GM12878 (cell line): Measurements from ENCODE around the gene HECTD3. TPM values are rescaled to one million over a fixed set of nuclear protein-coding genes. Genes with fewer than 3 reads are reported as not detected.

Experiments used
- ATAC-seq: fragments of 200-7000 bp; cut with Tn5 transposase; 3 replicates; pipeline ENCODE4 v1.9.1; 2020; ENCODE audit warnings: mild to moderate bottlenecking, moderate library complexity
- BruUV-seq: library from RNA; stranded (reverse); fragments of 400-500 nt; replicated peaks from 2 replicates; lab custom pipeline; 2021; lab: Mats Ljungman, UMichigan
- CTCF ChIA-PET: fragments of 300-600 bp; sonication (Branson Sonifier 250); formaldehyde crosslinking; extraction: SDS; loops from one replicate; lab custom pipeline; 2021; ENCODE audit warnings: inconsistent platforms; lab: Yijun Ruan, JAX
- POLR2A ChIA-PET: fragments of 350-600 bp; formaldehyde crosslinking; extraction: SDS; loops from one replicate; lab custom pipeline; 2021; ENCODE audit warnings: inconsistent platforms; lab: Charles Lee
- RAD21 ChIA-PET: fragments of 300-600 bp; sonication (Branson Sonifier 250); formaldehyde crosslinking; loops from one replicate; lab custom pipeline; 2023; ENCODE audit warnings: antibody characterized with exemption; ENCODE audit not compliant: unreplicated experiment; lab: Charles Lee
- SMC1A ChIA-PET: fragments of 300-600 bp; sonication (Branson Sonifier 250); formaldehyde crosslinking; loops from one replicate; lab custom pipeline; 2023; ENCODE audit not compliant: unreplicated experiment, uncharacterized antibody; lab: Charles Lee
- DNase-seq: peaks from one replicate; pipeline ENCODE4 v3.0.0-alpha.2; 2011; ENCODE audit warnings: low read depth, low spot score
- FAIRE-seq: peaks from 3 replicates; lab custom pipeline; 2011; peaks lifted over from hg19 to GRCh38; lab: Jason Lieb, UNC
- H2AFZ ChIP-seq: 2 replicates; pipeline ENCODE4 v1.6.0; 2011; ENCODE audit warnings: low read depth, low read length, control low read depth; ENCODE audit not compliant: control insufficient read depth
- H3K27ac ChIP-seq: 2 replicates; pipeline ENCODE4 v1.5.1; 2011; ENCODE audit warnings: control low read depth; ENCODE audit not compliant: control insufficient read depth, insufficient read depth
- H3K27me3 ChIP-seq, 2 experiments: replicated peaks in 1 of 2; 2 replicates each; pipeline versions ENCODE4 v1.6.0 to v1.6.1; 2011; ENCODE audit warnings: low read length in 1 of 2; ENCODE audit not compliant: control insufficient read depth in 2 of 2, insufficient read depth in 2 of 2
- H3K36me3 ChIP-seq, 2 experiments: 2 replicates each; pipeline ENCODE4 v1.5.1; 2011; ENCODE audit warnings: low read length in 1 of 2; ENCODE audit not compliant: control insufficient read depth in 2 of 2, insufficient read depth in 2 of 2
- H3K4me1 ChIP-seq: 2 replicates; pipeline ENCODE4 v1.6.1; 2011; ENCODE audit warnings: mild to moderate bottlenecking, low read length, moderate library complexity, mixed read lengths; ENCODE audit not compliant: control insufficient read depth, insufficient read depth
- H3K4me2 ChIP-seq: 2 replicates; pipeline ENCODE4 v1.6.0; 2011; ENCODE audit warnings: control low read depth; ENCODE audit not compliant: control insufficient read depth, insufficient read depth
- H3K4me3 ChIP-seq: fragments of 200-600 bp; sonication (generic); 2 replicates; pipeline ENCODE4 v1.5.1; 2016
- H3K79me2 ChIP-seq: 2 replicates; pipeline ENCODE4 v1.6.0; 2011; ENCODE audit warnings: low read length; ENCODE audit not compliant: control insufficient read depth, insufficient read depth
- H3K9ac ChIP-seq: 2 replicates; pipeline ENCODE4 v1.8.0; 2011; ENCODE audit warnings: low read length, control low read depth, mixed read lengths; ENCODE audit not compliant: control insufficient read depth, insufficient read depth
- H3K9me3 ChIP-seq: replicated peaks from 3 replicates; pipeline ENCODE4 v1.5.1; 2011; ENCODE audit warnings: mild to moderate bottlenecking, low read length; ENCODE audit not compliant: control insufficient read depth, insufficient read depth
- H4K20me1 ChIP-seq: 2 replicates; pipeline ENCODE4 v1.6.0; 2011; ENCODE audit not compliant: control insufficient read depth, insufficient read depth
- CHD2 ChIP-seq: IDR thresholded peaks from 2 replicates; pipeline ENCODE4 v1.6.1; 2011; ENCODE audit warnings: low read depth, low read length, improper control_type of control experiment, borderline replicate concordance
- ESRRA ChIP-seq: IDR thresholded peaks from 2 replicates; pipeline ENCODE4 v1.6.1; 2012; ENCODE audit warnings: mild to moderate bottlenecking, low read length, improper control_type of control experiment
- HSF1 ChIP-seq: fragments of 150-350 bp; IDR thresholded peaks from 2 replicates; pipeline ENCODE4 v1.6.1; 2014; ENCODE audit warnings: mild to moderate bottlenecking, low read depth, low read length
- KAT2A ChIP-seq: conservative IDR thresholded peaks from 2 replicates; pipeline ENCODE4 v1.6.1; 2011; ENCODE audit warnings: low read depth, low read length; ENCODE audit not compliant: control insufficient read depth
- SIX5 ChIP-seq: IDR thresholded peaks from 2 replicates; pipeline ENCODE4 v1.6.1; 2011; ENCODE audit warnings: mild to moderate bottlenecking, low read depth, low read length, moderate library complexity; ENCODE audit not compliant: severe bottlenecking
- SRF ChIP-seq, 2 experiments: IDR thresholded peaks; 2 replicates each; pipeline ENCODE4 v1.6.1; 2011; ENCODE audit warnings: low read depth in 2 of 2, low read length in 2 of 2, mild to moderate bottlenecking in 1 of 2, moderate library complexity in 1 of 2
- YY1 ChIP-seq: IDR thresholded peaks from 2 replicates; pipeline ENCODE4 v1.6.1; 2011; ENCODE audit warnings: low read depth, mild to moderate bottlenecking, low read length
- ZNF217 ChIP-seq: fragments of 450-650 bp; IDR thresholded peaks from 2 replicates; pipeline ENCODE4 v1.6.1; 2017; ENCODE audit warnings: antibody characterized with exemption, mild to moderate bottlenecking
- WGBS: methylation state at CpG from one replicate; pipeline ENCODE4 v1.1.6; 2016; ENCODE audit warnings: low lambda C conversion rate; ENCODE audit not compliant: insufficient replicate concordance, insufficient coverage; ENCODE audit errors: missing lambda C conversion rate; 5-methylcytosine and 5-hydroxymethylcytosine counted together
- in situ Hi-C: fragments of 300-500 bp; cut with MboI; formaldehyde crosslinking; loops from 9 replicates; pipeline ENCODE4 v1.14.3; 2018; ENCODE audit warnings: mixed read lengths
- intact Hi-C: fragments of 100-400 bp; cut with micrococcal nuclease; formaldehyde crosslinking; loops from one replicate; pipeline ENCODE4 v1.14.2; 2022; ENCODE audit not compliant: unreplicated experiment
- polyA plus RNA-seq, 11 experiments: library from polyadenylated mRNA; depleted of rRNA in 4 of 11; unstranded in 6 of 11; stranded (reverse) in 5 of 11; fragments of >200 nt; fragmentation: Nextera tagmentation in 4 of 11; fragmentation: Illumina TruSeq in 1 of 11; extraction: Ambion mirVana in 4 of 11; extraction: Trizol in 1 of 11; gene quantifications; 1 replicate in 1 of 11; 2 replicates in 10 of 11; pipeline versions ENCODE4 v1.2.1 to v1.2.3, GENCODE V29; 2011 to 2016; ENCODE audit warnings: inconsistent platforms in 2 of 11, missing spikeins in 2 of 11, low read depth in 1 of 11
- total RNA-seq, 4 experiments: library from RNA; depleted of rRNA in 3 of 4; stranded (reverse); fragments of >200 nt in 3 of 4; fragmentation: Illumina TruSeq in 1 of 4; extraction: Trizol in 1 of 4; gene quantifications; 2 replicates each; pipeline versions ENCODE4 v1.2.1 to v1.2.3, GENCODE V29; 2013 to 2021
- TF ChIP-seq, protein P1 (sequence below): fragments of 450-650 bp; IDR thresholded peaks from 2 replicates; pipeline ENCODE4 v1.6.1; 2016; ENCODE audit warnings: mild to moderate bottlenecking

The HECTD3 gene
- total and polyA plus RNA-seq, 10 of the 15 experiments (the other 5 are each of a cell fraction or from before 2014, with no cell fraction given) = 3.4 to 30.4 (median 22.6) TPM

GRCh38 chr1:45008076-45008475, 3.0 kb downstream of the HECTD3 start (continued):
- TF ChIP-seq HSF1 = no peak
- TF ChIP-seq, all 136 proteins: peak for 0

GRCh38 chr1:45007311-45007710, 3.8 kb downstream of the HECTD3 start:
- ChIA-PET SMC1A (interaction anchor here (1.2 kb wide), 1 partner anchor 273 kb away, joined by 3 read pairs; no protein-coding TSS in a partner anchor), RAD21 (no interaction called here), POLR2A (interaction anchor here (0.9 kb wide), 1 partner anchor 210 kb away, joined by 3 read pairs; no protein-coding TSS in a partner anchor)
- intact Hi-C loops = no loop called here
- H3K9me3 ChIP-seq = no peaks in the 10 kb centered on the region
- no peak for ATAC-seq
- H4K20me1 ChIP-seq = no peaks in the 10 kb centered on the region
- BruUV-seq = no TSS peak
- TF ChIP-seq ESRRA (no peak), SRF (IDR thresholded peaks at IDR 0.05; ENCODE audit: low read depth in 2 of 2, low read length in 2 of 2) (no peak), YY1 (no peak), CHD2 (no peak), ZNF217 (no peak), SIX5 (no peak), KAT2A (no peak)
- TF ChIP-seq, protein P1, sequence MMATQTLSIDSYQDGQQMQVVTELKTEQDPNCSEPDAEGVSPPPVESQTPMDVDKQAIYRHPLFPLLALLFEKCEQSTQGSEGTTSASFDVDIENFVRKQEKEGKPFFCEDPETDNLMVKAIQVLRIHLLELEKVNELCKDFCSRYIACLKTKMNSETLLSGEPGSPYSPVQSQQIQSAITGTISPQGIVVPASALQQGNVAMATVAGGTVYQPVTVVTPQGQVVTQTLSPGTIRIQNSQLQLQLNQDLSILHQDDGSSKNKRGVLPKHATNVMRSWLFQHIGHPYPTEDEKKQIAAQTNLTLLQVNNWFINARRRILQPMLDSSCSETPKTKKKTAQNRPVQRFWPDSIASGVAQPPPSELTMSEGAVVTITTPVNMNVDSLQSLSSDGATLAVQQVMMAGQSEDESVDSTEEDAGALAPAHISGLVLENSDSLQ = no peak
- TF ChIP-seq, all 136 proteins: peak for 0
- H3K79me2 ChIP-seq = peaks cover 14% of the 10 kb centered on the region
- H3K4me1 ChIP-seq = peaks cover 17% of the 10 kb centered on the region
- no peak overlapping the region for H2AFZ ChIP-seq
- no peak overlapping the region for H3K9ac ChIP-seq
- in situ Hi-C loops = no loop called here
- FAIRE-seq = no peak
- H3K4me2 ChIP-seq = no peak overlapping the region
- H3K27me3 ChIP-seq = no peaks in the 10 kb centered on the region
- H3K4me3 ChIP-seq = no peak overlapping the region
- CTCF ChIA-PET = no interaction called here
- H3K27ac ChIP-seq = no peak overlapping the region
- peaks cover 16 to 19% of the 10 kb centered on the region in 2 experiments for H3K36me3 ChIP-seq
- 82% methylated on average over 11 of the region's 11 CpGs for WGBS
- no peak for DNase-seq
